ENCODE data around the gene ZKSCAN2.
A peak's percentile ranks its signal among the peaks of the same experiment; 100 is the strongest.

Gene ZKSCAN2

GRCh38 chr16:25257470-25257955, at the start of gene ZKSCAN2:
TSS of gene ZKSCAN2 (minus strand) at chr16:25257845. CDS start at chr16:25257127, 718 bp downstream.
- DNase-seq = peak; percentile 82 to 86

DNA sequence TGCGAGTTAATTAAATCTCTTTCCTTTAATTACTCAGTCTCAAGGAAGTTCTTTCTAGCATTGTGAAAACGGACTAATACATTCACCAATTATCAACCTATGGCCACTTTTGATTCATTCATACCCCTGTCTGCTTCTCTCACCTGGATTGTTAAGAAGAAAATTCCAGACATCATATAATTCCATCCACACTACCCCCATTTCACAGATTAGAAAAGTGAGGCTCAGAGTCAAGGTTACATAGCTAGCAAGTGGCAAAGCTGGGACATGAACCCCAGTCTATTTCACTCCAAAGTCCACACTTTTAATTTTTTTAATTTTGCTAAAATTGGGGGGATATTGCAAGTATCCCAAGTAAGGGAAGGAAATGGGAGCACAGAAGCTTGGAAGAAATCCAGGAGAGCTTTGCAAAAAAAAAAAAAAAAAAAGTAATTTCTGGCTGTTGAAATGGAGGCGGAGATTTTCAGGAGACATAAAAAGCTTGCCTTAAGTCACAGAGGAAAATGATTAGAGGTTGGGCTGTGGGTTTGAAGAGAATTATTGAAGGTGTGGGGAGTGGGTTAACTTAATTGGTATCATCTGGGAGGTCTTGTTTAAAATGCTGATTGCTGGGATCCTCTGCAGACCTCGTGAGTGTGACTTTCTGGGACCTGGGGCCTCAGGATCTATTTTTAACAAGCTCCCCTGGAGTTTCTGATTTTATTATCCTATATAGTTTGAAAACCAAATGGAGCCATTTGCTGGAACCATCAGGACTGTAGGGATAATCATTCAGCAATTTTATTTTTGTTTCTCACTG, 42.3 kb upstream of the ZKSCAN2 start:
- DNase-seq = no peak

DNA sequence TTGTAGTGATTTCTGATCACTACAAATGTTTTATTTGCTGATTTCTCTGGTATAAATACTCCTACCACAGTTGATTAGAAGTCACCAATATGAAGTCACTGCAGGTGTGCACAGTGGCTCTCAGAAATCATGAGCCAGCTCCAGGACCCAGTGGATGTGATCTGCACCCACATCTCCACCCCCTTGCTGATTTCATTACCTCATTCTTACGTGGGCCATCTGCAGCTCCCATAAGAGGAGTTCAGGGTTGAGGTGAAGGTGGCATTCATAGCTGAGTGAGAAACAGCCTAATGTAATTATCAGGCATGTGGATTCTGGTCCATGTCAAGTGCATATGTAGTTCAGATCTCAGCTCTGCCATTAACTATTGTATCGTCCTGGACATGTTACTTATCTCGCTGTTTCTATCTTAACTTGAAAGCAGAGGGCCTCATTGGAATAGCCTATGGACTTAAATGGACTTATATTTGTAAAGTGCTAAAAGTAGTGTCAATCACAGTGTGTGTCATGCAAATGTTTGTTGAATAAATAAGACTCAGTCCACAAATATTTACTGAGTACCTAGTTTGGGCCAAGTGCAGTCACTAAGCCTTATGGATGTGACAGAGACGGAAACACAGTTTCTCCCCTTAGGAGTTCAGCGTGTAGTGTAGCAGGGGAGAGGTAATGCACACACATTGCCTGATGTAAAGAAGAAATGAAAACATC, 40.7 kb upstream of the ZKSCAN2 start:
- no peak for DNase-seq

DNA sequence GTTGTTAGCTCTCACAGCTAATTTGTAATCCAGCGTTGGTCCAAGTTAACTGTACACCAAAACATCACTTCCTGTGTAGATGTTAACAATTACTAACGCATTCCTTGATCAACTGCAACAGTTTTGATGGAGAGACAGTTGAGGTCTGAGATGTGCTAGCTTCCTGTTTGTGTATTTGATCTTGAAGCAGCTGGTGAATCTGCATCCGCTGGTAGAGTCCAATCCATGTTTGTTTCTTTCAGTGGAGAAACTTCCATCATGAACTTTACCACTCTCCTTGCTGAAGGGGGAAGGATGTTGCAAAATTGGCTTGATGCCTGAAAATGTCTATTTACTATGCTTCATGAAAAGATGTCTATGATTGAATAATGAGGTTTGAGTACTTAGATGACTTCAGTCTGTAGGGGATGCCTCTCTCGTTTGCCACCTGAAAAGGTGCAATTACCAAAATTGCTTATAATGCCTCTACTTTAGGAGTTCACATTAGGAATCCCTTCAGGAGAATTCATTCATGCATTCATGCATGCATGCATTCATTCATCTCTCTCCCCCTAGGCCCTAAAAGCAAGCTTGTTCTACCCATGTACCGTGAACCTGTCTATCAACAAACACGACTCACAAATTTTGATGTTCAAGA, 39.6 kb upstream of the ZKSCAN2 start:
- DNase-seq = no peak

- DNase-seq = no peak
Measured at GRCh38 chr16:25291580-25291979, 33.9 kb upstream of the ZKSCAN2 start.

GRCh38 chr16:25289466-25289865, 31.8 kb upstream of the ZKSCAN2 start:
- no peak for DNase-seq

GRCh38 chr16:25279491-25279890, 21.8 kb upstream of the ZKSCAN2 start:
- DNase-seq = no peak

DNA sequence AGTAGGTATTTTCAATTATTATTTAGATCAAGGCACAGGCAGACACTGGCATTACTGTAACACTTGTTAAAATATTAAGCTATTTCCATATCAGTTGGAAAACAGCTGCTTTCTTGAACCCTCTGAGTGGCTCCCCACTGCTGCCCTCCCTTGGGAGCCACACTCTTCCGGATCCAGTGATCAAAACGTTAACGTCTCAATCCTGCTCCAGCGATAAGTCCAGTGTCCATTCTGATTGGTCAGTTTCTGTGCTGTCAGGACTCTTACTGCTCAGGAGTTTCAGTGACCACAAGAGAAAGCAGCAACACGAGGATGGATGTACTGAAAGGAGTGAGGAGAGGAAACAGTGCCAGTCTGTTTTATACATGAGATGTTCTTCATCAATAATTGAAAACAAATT, 13.8 kb upstream of the ZKSCAN2 start:
- DNase-seq = no peak

DNA sequence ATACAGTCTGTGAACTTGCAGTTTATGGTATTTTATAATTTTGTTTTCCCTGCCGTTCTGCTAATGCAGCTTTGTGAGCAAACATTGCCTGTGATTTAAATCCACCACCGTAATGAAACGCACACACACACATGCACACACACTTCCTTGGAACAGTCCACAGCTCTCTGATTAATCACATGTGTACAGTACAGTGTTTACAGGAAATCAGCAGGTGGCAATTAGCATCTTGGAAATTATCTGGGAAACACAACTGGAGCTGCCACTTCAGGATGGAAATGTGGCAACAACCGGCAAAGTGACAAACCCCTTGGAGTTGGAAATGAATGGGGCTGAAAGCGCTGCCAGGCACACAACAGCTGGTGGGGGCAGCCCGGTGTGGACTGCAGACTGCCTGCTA, 12.9 kb upstream of the ZKSCAN2 start:
- DNase-seq = no peak

- DNase-seq = no peak
Measured at GRCh38 chr16:25269879-25270278, 12.2 kb upstream of the ZKSCAN2 start.

DNA sequence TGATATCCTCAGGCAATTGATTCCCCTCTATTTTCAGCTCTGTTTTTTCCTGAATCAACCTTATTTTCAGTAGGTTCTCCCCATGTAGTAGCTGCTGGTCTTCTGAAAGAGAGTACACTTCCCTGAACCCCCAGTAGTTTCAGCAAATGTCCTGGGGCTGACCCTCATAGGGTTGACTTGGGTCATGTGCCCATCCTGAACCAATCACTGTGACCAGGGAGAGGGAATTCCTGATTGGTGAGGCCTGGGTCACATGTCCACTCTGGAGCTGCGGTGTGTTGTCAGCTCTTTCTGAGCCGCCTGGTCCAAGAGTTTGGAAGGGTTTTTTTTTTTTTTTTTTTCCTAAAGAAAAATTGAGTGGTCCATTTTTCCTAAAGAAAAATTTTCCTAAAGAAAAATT, 8.3 kb upstream of the ZKSCAN2 start:
- no peak for DNase-seq

DNA sequence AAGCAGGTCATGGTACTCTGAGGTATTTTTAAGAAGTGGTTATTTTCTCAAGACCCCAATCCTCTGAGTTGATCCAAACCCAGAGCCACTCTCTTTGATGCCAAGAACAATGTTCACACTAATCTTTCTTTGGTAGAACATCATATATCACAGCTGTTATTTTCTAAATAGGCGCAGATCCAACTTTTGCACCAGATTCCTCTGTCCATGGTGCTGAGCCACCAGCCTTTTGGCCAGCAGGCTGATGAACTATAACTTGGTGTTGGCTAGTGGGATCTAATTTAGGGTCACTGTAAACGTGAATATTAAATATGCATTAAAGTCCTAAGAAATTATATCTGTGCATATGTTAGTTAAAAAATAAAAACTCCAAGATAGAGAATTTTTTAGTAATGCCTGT, 7.0 kb upstream of the ZKSCAN2 start:
- no peak for DNase-seq

DNA sequence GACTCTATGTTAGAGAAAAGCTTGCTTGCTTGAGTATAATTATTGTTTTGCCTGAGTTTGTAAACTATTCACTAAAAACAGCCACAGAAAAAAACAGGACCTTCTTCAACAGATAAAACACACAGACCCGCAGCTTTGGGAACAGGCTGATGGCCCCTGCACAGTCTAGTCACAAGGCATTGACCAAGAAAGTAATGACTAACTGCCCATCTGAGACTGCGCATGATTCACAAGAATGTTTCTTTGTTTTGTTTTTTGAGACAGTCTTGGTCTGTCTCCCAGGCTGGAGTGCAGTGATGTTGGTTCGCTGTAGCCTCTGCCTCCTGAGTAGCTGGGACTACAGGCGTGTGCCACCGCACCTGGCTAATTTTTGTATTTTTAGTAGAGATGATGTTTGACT, 2.8 kb upstream of the ZKSCAN2 start:
- no peak for DNase-seq

DNA sequence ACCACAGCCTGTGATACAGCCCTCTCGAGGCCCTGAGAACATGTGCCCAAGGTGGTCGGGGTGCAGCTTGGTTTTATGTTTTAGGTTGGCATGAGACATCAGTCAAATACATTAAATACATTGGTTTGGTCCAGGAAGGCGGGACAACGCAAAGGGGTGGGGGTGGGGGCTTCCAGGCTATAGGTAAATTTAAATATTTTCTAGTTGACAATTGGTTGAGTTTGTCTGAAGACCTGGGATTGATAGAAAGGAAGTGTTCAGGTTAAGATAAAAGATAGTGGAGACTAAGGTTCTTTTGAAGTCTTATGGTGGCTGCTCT, 1.2 kb upstream of the ZKSCAN2 start:
- DNase-seq = peak in 1 of 2 donors; percentile 25

DNA sequence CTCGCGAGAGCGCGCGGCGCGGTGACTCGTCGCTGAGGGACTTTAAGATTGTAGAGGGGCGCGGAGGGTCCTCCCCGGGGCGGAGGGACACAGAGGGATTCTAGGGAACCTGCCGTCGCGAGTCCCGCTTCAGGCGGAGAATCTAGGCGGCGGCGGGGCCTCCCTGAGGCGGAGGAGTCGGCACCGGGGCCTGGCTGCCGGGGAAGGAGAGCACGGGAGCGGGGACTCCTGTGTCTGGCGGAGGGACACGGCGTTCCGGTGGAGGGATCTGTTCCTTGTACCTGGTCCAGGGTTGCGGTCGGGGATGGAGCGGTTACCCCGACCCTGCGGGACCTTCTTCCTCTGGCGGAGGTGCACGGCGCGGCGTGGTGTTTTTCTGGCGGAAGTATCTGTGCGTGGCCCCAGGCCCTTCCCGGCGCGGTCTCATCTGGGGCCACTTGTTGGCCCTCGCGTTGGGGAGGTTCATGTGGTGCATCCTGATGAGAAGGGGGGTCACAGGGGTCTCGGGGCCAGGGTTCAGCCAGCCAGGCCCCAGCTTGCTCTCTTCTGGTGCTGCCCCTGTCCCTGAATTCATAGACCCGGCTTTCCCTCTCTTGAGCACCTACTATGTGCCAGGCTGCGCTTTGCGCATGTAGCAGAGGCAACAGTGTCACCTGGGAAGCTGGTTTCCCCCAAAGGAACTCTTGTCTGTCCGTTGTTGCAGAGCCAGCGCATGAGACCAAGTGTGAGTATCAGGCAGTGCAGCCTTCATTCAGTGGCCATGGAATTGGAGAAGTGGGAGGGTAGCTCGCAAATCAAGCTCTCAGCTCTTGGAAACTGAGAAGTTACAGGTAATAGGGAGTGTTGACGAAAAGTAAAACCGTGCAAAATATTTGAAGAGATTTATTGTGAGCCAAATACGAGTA, 563 bp upstream of the ZKSCAN2 start:
- DNase-seq = peak; percentile 77 to 79

DNA sequence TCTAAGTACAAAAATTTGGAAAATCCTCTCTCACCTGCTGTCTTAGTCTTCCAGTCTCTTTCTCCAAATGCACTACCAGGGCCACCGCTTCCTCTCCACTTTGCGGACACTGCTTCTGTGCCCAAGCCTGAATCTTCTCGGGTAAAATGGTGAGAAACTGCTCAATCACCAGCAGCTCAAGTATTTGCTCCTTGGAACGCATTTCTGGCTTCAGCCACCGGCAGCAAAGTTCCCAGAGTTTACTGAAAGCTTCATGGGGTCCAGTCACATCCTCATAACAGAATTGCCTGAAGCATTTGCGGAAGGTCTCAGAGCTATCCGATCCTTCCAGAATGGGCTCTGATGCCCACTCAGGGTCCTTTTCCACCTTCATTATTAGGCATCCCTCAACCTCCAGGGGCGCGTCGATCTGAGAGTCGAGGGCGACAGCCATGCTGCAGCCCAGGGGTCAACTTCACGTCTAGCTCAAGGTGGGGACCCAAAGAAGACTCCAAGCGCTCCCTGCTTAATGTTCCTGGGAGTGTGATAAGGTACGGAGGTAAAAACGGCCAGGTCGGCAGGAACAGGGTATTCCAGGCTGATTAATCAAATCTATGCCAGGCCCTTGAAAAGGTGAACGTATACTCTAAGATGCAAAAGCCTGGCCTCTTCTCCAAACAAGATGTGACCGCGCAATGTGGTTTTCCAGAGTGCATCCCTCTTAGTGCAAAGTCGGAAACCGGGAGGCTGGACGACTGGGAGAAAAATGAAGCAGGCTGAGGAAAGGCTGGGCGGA, 763 bp downstream of the ZKSCAN2 start:
- peak; percentile 3 to 4 for DNase-seq

DNA sequence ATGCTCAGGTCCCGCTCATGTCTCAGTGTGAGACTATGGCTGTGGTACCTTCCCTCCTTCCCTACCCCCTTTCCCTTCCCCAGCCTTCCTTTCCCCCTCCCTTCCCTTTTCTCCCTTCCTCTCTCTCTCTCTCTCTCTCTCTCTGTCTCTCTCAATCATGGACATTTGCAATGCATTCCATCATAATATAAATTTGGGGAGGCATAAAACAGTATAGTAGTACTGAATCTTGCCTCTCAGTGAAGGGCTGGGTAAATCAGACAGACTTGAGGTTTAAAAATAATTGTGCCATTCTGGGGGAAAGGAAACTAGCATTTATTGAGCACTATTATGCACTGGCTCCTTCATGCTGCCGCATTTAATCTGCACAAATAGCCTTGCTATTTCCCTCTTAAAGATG, 4.3 kb downstream of the ZKSCAN2 start:
- no peak for DNase-seq

DNA sequence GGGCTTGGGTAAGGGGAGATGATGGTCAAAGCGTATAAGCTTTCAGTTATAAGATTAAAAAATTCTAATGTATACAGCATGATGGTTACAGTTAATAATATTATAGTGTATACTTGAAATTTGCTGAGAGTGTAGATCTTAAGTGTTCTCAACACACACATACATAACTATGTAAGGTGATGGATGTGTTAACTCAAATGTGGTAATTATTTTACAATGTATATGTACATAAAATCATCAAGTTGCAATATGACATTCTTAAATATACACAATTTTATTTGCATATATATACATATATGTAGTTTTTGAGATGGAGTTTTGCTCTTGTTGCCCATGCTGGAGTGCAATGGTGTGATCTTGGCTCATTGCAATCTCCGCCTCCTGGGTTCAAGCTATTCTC, 7.2 kb downstream of the ZKSCAN2 start:
- no peak for DNase-seq

DNA sequence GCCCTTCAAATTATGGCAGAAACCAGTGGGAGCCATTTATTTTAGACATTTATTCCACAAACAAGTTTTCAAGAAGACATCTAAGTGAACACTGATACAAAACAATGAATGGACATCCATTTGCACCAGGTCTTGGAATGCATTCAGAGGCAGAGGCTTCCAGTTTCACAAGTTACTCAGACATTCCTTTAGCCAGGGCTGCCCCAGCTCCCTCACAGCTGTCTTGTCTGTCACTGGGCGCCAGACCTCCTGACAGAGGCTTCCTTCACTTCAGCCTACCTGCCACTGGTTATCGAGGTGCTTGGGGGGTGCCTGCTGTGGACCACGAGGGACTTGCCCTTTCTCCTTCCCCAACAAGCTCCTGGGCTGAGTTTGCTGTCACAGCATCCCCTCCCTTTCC, 21.7 kb downstream of the ZKSCAN2 start:
- DNase-seq = no peak

DNA sequence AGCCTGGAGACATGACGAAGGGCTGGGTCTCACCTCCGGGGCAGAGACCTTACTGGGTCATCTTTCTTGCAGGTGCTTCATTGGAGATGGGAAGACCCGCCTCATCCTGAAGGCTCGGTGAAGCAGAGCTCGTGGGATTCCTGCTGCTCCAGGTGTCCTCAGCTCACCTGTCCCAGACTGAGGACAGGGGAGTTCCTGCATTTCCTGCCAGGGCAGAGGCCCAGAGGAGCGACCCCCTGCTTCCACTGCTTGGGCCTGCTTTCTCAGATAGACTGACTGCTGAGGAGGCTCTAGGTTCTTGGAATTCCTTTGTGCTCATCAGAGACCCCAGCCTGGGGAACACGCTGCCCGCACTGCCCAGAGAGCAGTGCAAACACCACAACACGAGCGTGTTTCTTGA, 29.3 kb downstream of the ZKSCAN2 start:
- DNase-seq = no peak

DNA sequence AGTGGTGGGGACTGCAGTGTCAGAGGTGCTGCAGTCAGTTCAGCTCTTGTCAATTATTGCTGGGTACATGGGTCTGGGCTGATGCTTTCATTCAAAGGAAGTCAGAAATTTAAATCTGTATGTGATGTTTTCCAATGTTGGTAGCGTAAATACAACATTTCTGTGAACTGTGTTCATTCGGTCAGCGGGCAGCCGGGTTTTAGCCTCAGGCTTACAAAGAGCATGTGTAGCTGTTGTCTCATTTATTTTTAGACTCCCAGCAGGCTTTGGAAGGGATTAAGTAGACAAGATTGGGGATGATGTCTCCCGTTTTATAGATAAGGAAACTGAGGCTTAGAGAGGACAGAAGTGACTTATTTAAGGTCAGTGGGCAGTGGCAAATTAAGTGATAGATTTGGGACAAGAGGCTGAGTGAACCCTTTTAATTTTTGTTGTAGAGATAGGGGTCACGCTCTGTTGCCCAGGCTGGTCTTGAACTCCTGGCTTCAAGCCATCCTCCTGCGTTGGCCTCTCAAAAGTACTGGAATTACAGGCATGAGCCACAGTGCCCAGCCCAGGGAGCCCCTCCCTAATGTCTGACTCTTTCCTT, 32.8 kb downstream of the ZKSCAN2 start:
- no peak for DNase-seq

- no peak for DNase-seq
Measured at GRCh38 chr16:25223964-25224363, 33.7 kb downstream of the ZKSCAN2 start.

Data from CD4-positive, alpha-beta T cell treated with Interleukin-1 beta for 1 hour (primary cell).